Measurements from ENCODE around the gene CFAP107.
"Not testable (repeated sequence)": the region's sequence is repeated elsewhere in the genome, so short reads cannot be mapped to it uniquely, and the experiment has no call there.

The CFAP107 gene

GRCh38 chr1:12783783-12784182, 37.8 kb downstream of the CFAP107 start:
- not testable (repeated sequence) for H3K4me1 ChIP-seq (ENCODE audit: control insufficient read depth, low read depth, low read length); H3K27me3 ChIP-seq (ENCODE audit: control insufficient read depth, insufficient read depth, low read length); H3K9me3 ChIP-seq (ENCODE audit: control insufficient read depth, low read depth, low read length); H3K9ac ChIP-seq (ENCODE audit: low read length); H3K4me3 ChIP-seq (ENCODE audit: low read length); H3K36me3 ChIP-seq (ENCODE audit: control insufficient read depth, low read depth, low read length); H3K27ac ChIP-seq (ENCODE audit: low read length)

- not testable (repeated sequence) for H3K4me3 ChIP-seq (ENCODE audit: low read length); H3K9me3 ChIP-seq (ENCODE audit: control insufficient read depth, low read depth, low read length); H3K27ac ChIP-seq (ENCODE audit: low read length); H3K36me3 ChIP-seq (ENCODE audit: control insufficient read depth, low read depth, low read length); H3K9ac ChIP-seq (ENCODE audit: low read length); H3K4me1 ChIP-seq (ENCODE audit: control insufficient read depth, low read depth, low read length); H3K27me3 ChIP-seq (ENCODE audit: control insufficient read depth, insufficient read depth, low read length)
Measured at GRCh38 chr1:12784729-12785128, 38.7 kb downstream of the CFAP107 start.

DNA sequence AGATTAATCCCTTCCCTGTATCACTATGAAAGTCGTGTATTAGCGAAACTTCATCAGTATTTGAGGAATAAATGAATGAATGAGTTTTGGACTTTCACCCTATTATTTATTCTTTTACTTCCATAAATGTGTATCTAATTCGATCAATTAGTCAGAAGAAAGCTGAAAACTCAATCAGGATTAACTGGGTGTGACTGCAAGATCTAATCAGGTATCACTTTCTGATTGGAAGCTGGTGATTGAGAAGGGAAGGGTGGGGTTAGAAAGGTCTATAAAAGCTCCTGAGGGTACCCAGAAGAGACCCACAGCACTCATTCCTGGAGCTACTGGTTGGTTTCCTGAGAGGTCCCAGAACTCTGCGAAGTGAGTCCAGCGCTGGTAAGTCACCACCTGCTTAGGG, 45.1 kb downstream of the CFAP107 start, which contains the start of gene PRAMEF1:
TSS of gene PRAMEF1 (plus strand) at position 301 of the 400 bp plus-strand sequence. CDS start 1,831 bp downstream, outside the sequence.
- H3K9me3 ChIP-seq (ENCODE audit: control insufficient read depth, low read depth, low read length); H3K27me3 ChIP-seq (ENCODE audit: control insufficient read depth, insufficient read depth, low read length); H3K4me1 ChIP-seq (ENCODE audit: control insufficient read depth, low read depth, low read length): not testable (repeated sequence)

DNA sequence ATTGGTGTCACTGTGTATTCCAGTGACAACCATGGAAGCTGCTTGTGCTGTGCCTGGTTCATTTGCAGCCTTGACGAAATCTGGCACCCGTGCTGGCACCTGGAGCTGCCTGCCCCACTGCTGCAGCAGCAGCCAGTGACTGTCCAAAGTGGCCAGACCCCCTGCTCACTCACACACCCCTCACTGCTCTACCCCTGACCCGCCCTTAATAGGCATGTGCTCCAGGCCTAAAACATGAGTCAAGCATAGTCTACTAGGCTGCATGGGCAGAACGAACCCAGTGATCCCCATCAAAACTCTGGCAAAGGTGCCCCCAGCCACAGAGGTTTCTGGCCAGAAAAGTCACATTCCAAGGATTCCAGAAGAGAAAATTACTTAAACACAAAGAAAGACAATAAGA, 52.9 kb downstream of the CFAP107 start:
- H3K9ac ChIP-seq (ENCODE audit: low read length), result no peak overlapping the region
- H3K36me3 ChIP-seq (ENCODE audit: control insufficient read depth, low read depth, low read length), result no peaks in the 10 kb centered on the region
- no peaks in the 10 kb centered on the region for H3K4me1 ChIP-seq (ENCODE audit: control insufficient read depth, low read depth, low read length)
- H3K9me3 ChIP-seq (ENCODE audit: control insufficient read depth, low read depth, low read length), result peaks cover 29% of the 10 kb centered on the region
- H3K27me3 ChIP-seq (ENCODE audit: control insufficient read depth, insufficient read depth, low read length), result no peaks in the 10 kb centered on the region
- H3K4me3 ChIP-seq (ENCODE audit: low read length), result no peak overlapping the region
- no peak overlapping the region for H3K27ac ChIP-seq (ENCODE audit: low read length)

More for the DNA sequence above, 45.1 kb downstream of the CFAP107 start, which contains the start of gene PRAMEF1:
- not testable (repeated sequence) for H3K27ac ChIP-seq (ENCODE audit: low read length); H3K36me3 ChIP-seq (ENCODE audit: control insufficient read depth, low read depth, low read length); H3K4me3 ChIP-seq (ENCODE audit: low read length); H3K9ac ChIP-seq (ENCODE audit: low read length)

- H3K9me3 ChIP-seq (ENCODE audit: control insufficient read depth, low read depth, low read length), result peaks cover 29% of the 10 kb centered on the region
- no peaks in the 10 kb centered on the region for H3K4me1 ChIP-seq (ENCODE audit: control insufficient read depth, low read depth, low read length)
- no peaks in the 10 kb centered on the region for H3K36me3 ChIP-seq (ENCODE audit: control insufficient read depth, low read depth, low read length)
- no peak overlapping the region for H3K4me3 ChIP-seq (ENCODE audit: low read length)
- no peak overlapping the region for H3K9ac ChIP-seq (ENCODE audit: low read length)
- H3K27ac ChIP-seq (ENCODE audit: low read length), result no peak overlapping the region
- H3K27me3 ChIP-seq (ENCODE audit: control insufficient read depth, insufficient read depth, low read length), result no peaks in the 10 kb centered on the region
Measured at GRCh38 chr1:12799730-12800129, 53.7 kb downstream of the CFAP107 start.

DNA sequence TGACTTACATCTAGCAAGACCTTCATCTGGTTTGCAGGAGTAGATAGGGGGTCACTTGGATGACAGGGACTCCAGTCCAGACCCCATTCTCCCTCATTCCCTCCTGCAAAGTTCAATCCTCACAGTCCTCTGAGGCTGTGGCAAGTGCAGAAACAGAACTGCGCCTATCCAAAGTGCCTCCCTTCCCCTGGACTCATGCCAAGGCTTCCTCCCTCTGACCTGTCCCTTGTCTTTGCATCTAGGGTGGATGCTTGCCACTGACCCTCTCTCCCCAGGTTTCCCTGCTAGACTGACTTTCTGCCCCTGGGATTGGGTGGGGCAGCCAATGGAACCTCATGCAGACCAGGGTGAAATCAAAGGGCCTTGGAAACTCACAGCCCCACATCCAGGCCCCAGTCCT, 63.9 kb downstream of the CFAP107 start:
- no peaks in the 10 kb centered on the region for H3K36me3 ChIP-seq (ENCODE audit: control insufficient read depth, low read depth, low read length)
- H3K27me3 ChIP-seq (ENCODE audit: control insufficient read depth, insufficient read depth, low read length), result no peaks in the 10 kb centered on the region
- H3K9ac ChIP-seq (ENCODE audit: low read length), result no peak overlapping the region
- no peak overlapping the region for H3K4me3 ChIP-seq (ENCODE audit: low read length)
- no peak overlapping the region for H3K27ac ChIP-seq (ENCODE audit: low read length)
- no peaks in the 10 kb centered on the region for H3K4me1 ChIP-seq (ENCODE audit: control insufficient read depth, low read depth, low read length)
- peaks cover 29% of the 10 kb centered on the region for H3K9me3 ChIP-seq (ENCODE audit: control insufficient read depth, low read depth, low read length)

DNA sequence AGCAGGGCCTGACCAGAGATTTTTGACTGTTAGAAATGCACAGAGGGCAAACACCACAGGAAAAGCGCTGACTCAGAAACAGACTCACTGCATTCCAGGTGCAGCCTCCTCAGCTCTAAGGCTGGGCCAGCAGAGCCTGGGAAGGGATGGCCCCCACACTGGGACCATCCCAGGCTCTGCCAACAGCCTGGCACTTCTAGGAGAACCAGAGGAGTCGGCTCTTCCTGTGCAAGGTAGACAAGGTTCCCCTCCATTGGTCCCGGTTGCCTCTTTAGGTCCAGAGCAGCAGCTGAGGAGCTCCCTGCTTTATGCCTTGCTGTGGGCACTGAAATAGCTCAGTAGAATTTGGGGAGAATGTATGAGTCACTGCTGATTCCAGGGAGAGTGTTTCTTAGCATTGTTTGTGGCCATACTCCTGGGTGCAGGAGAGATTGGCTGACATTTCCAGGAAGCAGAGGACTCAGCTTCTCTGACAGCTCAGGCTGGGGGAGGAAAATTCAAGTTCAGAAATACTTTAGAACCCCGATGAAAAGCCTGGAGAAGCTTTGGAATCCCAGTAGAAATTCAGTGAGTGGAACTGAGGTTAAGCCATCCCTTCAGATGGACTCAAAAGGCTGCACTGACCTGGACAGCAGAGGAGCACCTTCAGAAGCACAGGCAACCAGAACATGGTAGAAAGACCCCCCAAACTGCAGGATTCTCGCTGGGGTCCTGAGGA, 64.8 kb downstream of the CFAP107 start:
- Histone ChIP-seq H3K36me3 (ENCODE audit: control insufficient read depth, low read depth, low read length) (no peaks in the 10 kb centered on the region), H3K4me1 (ENCODE audit: control insufficient read depth, low read depth, low read length) (no peaks in the 10 kb centered on the region), H3K27me3 (ENCODE audit: control insufficient read depth, insufficient read depth, low read length) (no peaks in the 10 kb centered on the region), H3K4me3 (ENCODE audit: low read length) (no peak overlapping the region), H3K9me3 (ENCODE audit: control insufficient read depth, low read depth, low read length) (peaks cover 28% of the 10 kb centered on the region), H3K9ac (ENCODE audit: low read length) (no peak overlapping the region), H3K27ac (ENCODE audit: low read length) (no peak overlapping the region)

GRCh38 chr1:12811409-12811784, 65.4 kb downstream of the CFAP107 start:
- Histone ChIP-seq H3K36me3 (ENCODE audit: control insufficient read depth, low read depth, low read length) (no peaks in the 10 kb centered on the region), H3K27me3 (ENCODE audit: control insufficient read depth, insufficient read depth, low read length) (no peaks in the 10 kb centered on the region), H3K9me3 (ENCODE audit: control insufficient read depth, low read depth, low read length) (peaks cover 25% of the 10 kb centered on the region), H3K4me3 (ENCODE audit: low read length) (no peak overlapping the region), H3K27ac (ENCODE audit: low read length) (no peak overlapping the region), H3K4me1 (ENCODE audit: control insufficient read depth, low read depth, low read length) (no peaks in the 10 kb centered on the region), H3K9ac (ENCODE audit: low read length) (no peak overlapping the region)
